Neuron (in vitro differentiated cells): Measurements from ENCODE around the gene PRKAG1.

Experiments used
- H2AFZ ChIP-seq: one replicate; pipeline ENCODE4 v1.6.1; 2013; ENCODE audit warnings: low read depth, mild to moderate bottlenecking, inconsistent platforms, low read length, moderate library complexity
- H3K27me3 ChIP-seq: one replicate; pipeline ENCODE4 v1.6.1; 2013; ENCODE audit warnings: low read length; ENCODE audit not compliant: insufficient read depth
- H3K36me3 ChIP-seq: one replicate; pipeline ENCODE4 v1.6.1; 2013; ENCODE audit warnings: low read length; ENCODE audit not compliant: insufficient read depth
- H3K4me1 ChIP-seq: one replicate; pipeline ENCODE4 v1.6.1; 2013; ENCODE audit warnings: low read length; ENCODE audit not compliant: insufficient read depth
- H3K4me3 ChIP-seq: 2 replicates; pipeline ENCODE4 v1.5.1; 2013; ENCODE audit warnings: mild to moderate bottlenecking, low read length, moderate library complexity
- H3K9me3 ChIP-seq: one replicate; pipeline ENCODE4 v1.6.1; 2013; ENCODE audit warnings: low read length

Gene PRKAG1

DNA sequence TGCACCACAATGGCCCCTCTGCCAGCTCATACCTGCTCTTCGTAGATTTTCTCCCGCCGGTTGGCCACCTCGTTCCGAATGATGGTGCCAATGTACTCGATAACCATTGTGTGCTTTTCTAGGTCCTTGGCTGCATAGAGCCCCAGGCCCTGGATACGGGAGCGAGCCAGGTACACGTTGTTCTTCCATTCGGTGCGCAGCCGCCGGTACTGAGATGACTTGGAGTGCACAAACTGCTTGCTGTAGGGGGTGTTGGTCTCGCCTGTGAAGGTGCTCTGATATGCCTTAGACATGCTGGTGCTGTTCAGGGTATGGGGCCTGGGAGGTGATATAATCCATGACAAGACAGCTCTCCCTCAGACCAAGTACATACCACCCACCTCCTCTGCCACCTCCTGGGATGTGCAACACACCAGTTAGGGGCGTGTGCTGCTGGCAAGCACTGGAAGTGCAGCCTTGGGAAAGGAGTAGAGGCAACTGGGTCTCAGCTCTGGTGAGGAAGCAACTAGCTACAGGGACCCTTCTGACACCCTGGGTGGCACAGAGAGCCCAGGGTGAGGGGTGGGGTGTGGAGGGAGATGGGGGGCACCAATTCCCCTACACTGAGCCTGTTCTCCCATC, 4.1 kb upstream of the PRKAG1 start:
- H3K4me1 ChIP-seq, result peaks cover 13% of the 10 kb centered on the region
- no peak overlapping the region for H2AFZ ChIP-seq
- H3K27me3 ChIP-seq, result no peaks in the 10 kb centered on the region
- peaks cover 63% of the 10 kb centered on the region for H3K36me3 ChIP-seq
- no peaks in the 10 kb centered on the region for H3K9me3 ChIP-seq
- no peak overlapping the region for H3K4me3 ChIP-seq

- Histone ChIP-seq H3K27me3 (no peaks in the 10 kb centered on the region), H3K4me3 (no peak overlapping the region), H3K4me1 (peaks cover 16% of the 10 kb centered on the region), H3K9me3 (no peaks in the 10 kb centered on the region), H3K36me3 (peaks cover 52% of the 10 kb centered on the region), H2AFZ (no peak overlapping the region)
These were observed 2.8 kb upstream of the PRKAG1 start for GRCh38 chr12:49021292-49021915.

- no peaks in the 10 kb centered on the region for H3K27me3 ChIP-seq
- H3K9me3 ChIP-seq, result no peaks in the 10 kb centered on the region
- H3K4me3 ChIP-seq, result no peak overlapping the region
- peaks cover 43% of the 10 kb centered on the region for H3K36me3 ChIP-seq
- H3K4me1 ChIP-seq, result peaks cover 16% of the 10 kb centered on the region
- H2AFZ ChIP-seq, result no peak overlapping the region
These were observed 1.9 kb upstream of the PRKAG1 start for GRCh38 chr12:49020441-49020840.

DNA sequence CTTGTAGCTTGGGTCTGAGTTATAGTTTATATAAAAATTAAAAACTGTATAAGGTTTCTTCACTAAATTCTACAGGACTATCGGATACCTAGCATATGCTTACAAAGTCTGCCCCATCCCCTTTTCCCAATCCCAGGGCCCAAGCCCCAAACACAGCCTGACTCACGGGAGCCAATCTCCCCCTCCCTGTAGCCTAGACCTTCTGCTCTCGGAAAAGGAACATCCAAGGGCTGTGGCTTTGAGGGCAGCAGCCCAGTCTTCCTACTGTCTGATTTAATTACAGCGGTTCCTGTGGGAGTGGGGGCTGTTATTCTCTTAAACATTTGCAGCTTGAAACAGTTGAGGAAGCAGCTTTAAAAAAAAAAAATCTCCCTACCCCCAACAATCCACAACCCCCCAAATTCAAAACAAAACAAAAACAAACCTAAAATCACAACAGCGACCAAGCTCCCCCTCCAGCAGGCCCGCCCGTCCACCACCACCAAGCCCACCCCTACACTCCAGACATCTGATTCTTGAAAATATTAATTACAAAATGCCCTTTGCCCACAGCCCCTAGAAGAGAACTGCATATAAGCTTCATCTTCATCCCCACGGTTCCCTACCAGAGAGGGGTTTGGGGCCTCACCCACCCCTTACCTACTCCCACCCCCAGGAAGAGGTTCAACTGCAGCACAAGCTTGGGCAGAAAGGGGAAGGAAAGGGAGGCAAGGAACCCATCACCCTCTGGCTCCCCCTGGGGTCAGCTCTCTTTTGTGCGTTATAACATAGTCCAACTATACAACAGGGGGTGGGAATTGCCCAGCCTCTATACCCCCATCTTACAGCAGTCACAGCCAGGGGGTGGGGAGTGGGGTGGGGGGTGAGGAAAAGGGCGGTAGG, 1.1 kb upstream of the PRKAG1 start:
- no peaks in the 10 kb centered on the region for H3K9me3 ChIP-seq
- H3K27me3 ChIP-seq, result no peaks in the 10 kb centered on the region
- H3K36me3 ChIP-seq, result peaks cover 35% of the 10 kb centered on the region
- no peak overlapping the region for H3K4me3 ChIP-seq
- peaks cover 16% of the 10 kb centered on the region for H3K4me1 ChIP-seq
- H2AFZ ChIP-seq, result no peak overlapping the region

- Histone ChIP-seq H3K9me3 (no peaks in the 10 kb centered on the region), H3K4me1 (peaks cover 16% of the 10 kb centered on the region), H3K36me3 (peaks cover 29% of the 10 kb centered on the region), H2AFZ (peak overlapping the region; percentile 69), H3K27me3 (no peaks in the 10 kb centered on the region), H3K4me3 (peak overlapping the region; percentile 83)
These were observed 499 bp upstream of the PRKAG1 start for GRCh38 chr12:49019120-49019430.

GRCh38 chr12:49017891-49018260, 700 bp downstream of the PRKAG1 start:
- Histone ChIP-seq H3K9me3 (no peaks in the 10 kb centered on the region), H3K27me3 (no peaks in the 10 kb centered on the region), H3K4me1 (peaks cover 16% of the 10 kb centered on the region), H2AFZ (peak overlapping the region; percentile 50), H3K36me3 (peaks cover 17% of the 10 kb centered on the region), H3K4me3 (peak overlapping the region; percentile 83)

- Histone ChIP-seq H3K4me3 (no peak overlapping the region), H3K36me3 (peaks cover 2% of the 10 kb centered on the region), H2AFZ (no peak overlapping the region), H3K9me3 (no peaks in the 10 kb centered on the region), H3K27me3 (no peaks in the 10 kb centered on the region), H3K4me1 (peaks cover 16% of the 10 kb centered on the region)
These were observed 3.4 kb downstream of the PRKAG1 start for GRCh38 chr12:49015196-49015595.

GRCh38 chr12:49014547-49014946, 4.0 kb downstream of the PRKAG1 start:
- no peaks in the 10 kb centered on the region for H3K27me3 ChIP-seq
- peaks cover 2% of the 10 kb centered on the region for H3K36me3 ChIP-seq
- no peak overlapping the region for H2AFZ ChIP-seq
- H3K4me1 ChIP-seq, result peaks cover 15% of the 10 kb centered on the region
- H3K4me3 ChIP-seq, result no peak overlapping the region
- no peaks in the 10 kb centered on the region for H3K9me3 ChIP-seq

DNA sequence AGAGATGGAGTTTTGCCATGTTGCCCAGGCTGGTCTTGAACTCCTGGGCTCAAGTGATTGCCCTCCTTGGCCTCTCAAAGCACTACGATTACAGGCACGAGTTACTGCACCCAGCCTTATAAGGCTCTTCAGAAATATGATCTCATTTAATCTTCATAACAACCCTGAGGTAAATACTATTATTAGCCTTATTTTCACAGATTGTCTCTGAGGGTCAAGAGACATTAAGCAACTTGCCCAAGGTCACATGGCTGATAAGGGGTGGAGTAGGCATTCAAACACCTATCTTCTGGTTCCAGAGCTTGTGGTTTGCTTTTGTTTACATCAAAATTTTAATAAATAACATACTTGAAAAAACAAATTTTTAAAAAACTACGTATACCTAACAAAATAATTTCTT, 5.1 kb downstream of the PRKAG1 start:
- Histone ChIP-seq H3K4me1 (peaks cover 9% of the 10 kb centered on the region), H3K36me3 (peaks cover 2% of the 10 kb centered on the region), H2AFZ (no peak overlapping the region), H3K27me3 (no peaks in the 10 kb centered on the region), H3K9me3 (no peaks in the 10 kb centered on the region), H3K4me3 (no peak overlapping the region)

DNA sequence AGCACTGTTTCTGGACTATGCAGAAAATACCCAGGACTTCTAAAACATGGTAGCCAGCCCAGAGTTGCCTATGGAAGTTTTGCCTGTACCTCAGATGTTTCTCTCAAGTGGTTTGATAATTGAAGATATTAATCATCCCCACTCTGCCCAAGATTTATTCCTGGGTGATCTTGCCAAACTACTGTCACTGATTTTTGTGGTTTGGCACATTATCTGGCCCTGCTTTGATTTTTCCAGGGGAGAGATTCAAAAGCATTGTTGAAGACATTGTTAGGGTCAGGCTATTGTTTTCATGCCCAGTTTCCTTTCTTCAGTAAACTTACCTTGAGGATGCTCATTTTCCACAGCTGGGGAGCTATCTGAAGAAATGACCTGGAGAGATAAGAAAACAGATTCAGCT, 5.8 kb downstream of the PRKAG1 start:
- peaks cover 4% of the 10 kb centered on the region for H3K4me1 ChIP-seq
- H3K4me3 ChIP-seq, result no peak overlapping the region
- H2AFZ ChIP-seq, result no peak overlapping the region
- no peaks in the 10 kb centered on the region for H3K27me3 ChIP-seq
- H3K9me3 ChIP-seq, result no peaks in the 10 kb centered on the region
- H3K36me3 ChIP-seq, result peaks cover 2% of the 10 kb centered on the region

DNA sequence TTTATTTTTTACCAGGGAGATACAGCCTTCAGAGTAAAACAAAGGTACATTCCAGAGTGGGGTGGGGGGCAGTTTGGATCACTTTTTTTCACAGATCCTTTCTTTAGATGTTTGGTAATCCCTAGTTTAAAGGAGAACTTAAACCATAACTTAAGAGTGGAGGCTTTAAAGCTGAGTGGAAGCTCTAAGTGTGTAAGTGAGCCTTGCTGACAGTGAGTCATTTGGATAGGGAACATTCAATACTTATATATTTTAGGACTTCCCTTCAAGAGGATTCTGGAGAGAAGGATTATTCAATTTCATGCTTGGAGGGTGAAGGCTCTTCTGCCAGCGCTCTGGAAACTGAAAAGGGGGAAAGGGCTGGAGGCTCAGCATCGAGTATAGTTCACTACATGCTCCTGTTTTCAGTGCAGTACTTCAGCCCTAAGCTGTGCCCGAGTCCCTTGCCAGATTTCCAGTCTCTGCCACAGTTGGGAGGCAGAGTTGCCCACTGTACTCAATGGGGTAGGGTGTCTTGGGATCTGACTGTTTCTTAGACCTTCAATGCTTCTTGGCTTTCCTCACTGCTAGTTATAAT, 8.4 kb downstream of the PRKAG1 start:
- H3K9me3 ChIP-seq, result no peaks in the 10 kb centered on the region
- H3K27me3 ChIP-seq, result no peaks in the 10 kb centered on the region
- H3K4me3 ChIP-seq, result no peak overlapping the region
- no peaks in the 10 kb centered on the region for H3K4me1 ChIP-seq
- H3K36me3 ChIP-seq, result peaks cover 8% of the 10 kb centered on the region
- no peak overlapping the region for H2AFZ ChIP-seq

DNA sequence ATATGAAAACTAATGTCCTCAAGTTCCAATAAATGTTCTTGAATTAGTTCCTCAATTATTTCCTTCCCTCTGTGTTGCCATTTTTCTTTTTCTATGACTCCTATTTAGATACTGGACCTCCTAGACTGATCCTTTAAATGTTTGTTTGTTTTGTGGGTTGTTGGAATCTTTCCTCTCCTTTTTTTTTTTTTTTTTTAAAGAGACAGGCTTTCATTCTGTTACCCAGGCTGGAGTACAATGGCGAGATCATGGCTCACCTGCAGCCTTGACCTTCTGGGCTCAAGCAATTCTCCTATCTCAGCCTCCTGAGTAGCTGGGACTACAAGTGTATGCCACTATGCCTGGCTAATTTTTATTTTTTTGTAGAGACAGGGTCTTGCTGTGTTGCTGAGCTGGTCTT, 9.6 kb downstream of the PRKAG1 start:
- no peaks in the 10 kb centered on the region for H3K4me1 ChIP-seq
- H3K27me3 ChIP-seq, result no peaks in the 10 kb centered on the region
- no peak overlapping the region for H3K4me3 ChIP-seq
- H3K36me3 ChIP-seq, result peaks cover 16% of the 10 kb centered on the region
- no peak overlapping the region for H2AFZ ChIP-seq
- no peaks in the 10 kb centered on the region for H3K9me3 ChIP-seq

GRCh38 chr12:49000346-49000745, 18.2 kb downstream of the PRKAG1 start:
- Histone ChIP-seq H3K4me3 (no peak overlapping the region), H2AFZ (no peak overlapping the region), H3K4me1 (peaks cover 16% of the 10 kb centered on the region), H3K27me3 (peaks cover 30% of the 10 kb centered on the region), H3K36me3 (peaks cover 33% of the 10 kb centered on the region), H3K9me3 (no peaks in the 10 kb centered on the region)
